Transverse colon (tissue), 4 donors: Measurements from ENCODE around the gene CALM1. TPM values are rescaled to one million over a fixed set of nuclear protein-coding genes. Genes with fewer than 3 reads are reported as not detected.
A peak's percentile ranks its signal among the peaks of the same experiment; 100 is the strongest.

Source experiments
- DNase-seq: peaks from one replicate; pipeline ENCODE4 v3.0.0-alpha.2; 2019
- H3K27ac ChIP-seq, 4 donors: fragments of 200-600 bp; sonication (generic); 2 replicates each; pipeline ENCODE4 v1.5.1; 2016 to 2018; ENCODE audit warnings: inconsistent platforms in 4 of 4
- H3K27me3 ChIP-seq: fragments of 200-600 bp; sonication (generic); 2 replicates; pipeline ENCODE4 v1.5.1; 2017; ENCODE audit warnings: inconsistent platforms
- H3K36me3 ChIP-seq, 4 donors: fragments of 200-600 bp; sonication (generic); 2 replicates each; pipeline ENCODE4 v1.5.1; 2017 to 2019; ENCODE audit warnings: inconsistent platforms in 4 of 4
- H3K4me1 ChIP-seq, 4 donors: fragments of 200-600 bp; sonication (generic); 2 replicates each; pipeline ENCODE4 v1.5.1; 2017 to 2020; ENCODE audit warnings: inconsistent platforms in 4 of 4
- H3K4me3 ChIP-seq, 4 donors: fragments of 200-600 bp; sonication (generic); 1 replicate in 1 of 4; 2 replicates in 3 of 4; pipeline versions ENCODE4 v1.5.1 to v1.6.1; 2017 to 2019; ENCODE audit warnings: inconsistent platforms in 4 of 4
- H3K9me3 ChIP-seq, 2 donors: fragments of 200-600 bp; sonication (generic); 2 replicates each; pipeline ENCODE4 v1.5.1; 2017 to 2019; ENCODE audit warnings: inconsistent platforms in 2 of 2
- EP300 ChIP-seq: sonication (generic); formaldehyde crosslinking; IDR thresholded peaks from one replicate; pipeline ENCODE4 v1.6.1; 2017; ENCODE audit warnings: antibody characterized with exemption, low read depth
- POLR2A ChIP-seq: fragments of 450-650 bp; IDR thresholded peaks from one replicate; pipeline ENCODE4 v1.6.1; 2016; ENCODE audit warnings: antibody characterized with exemption, mild to moderate bottlenecking, moderate library complexity
- POLR2AphosphoS5 ChIP-seq, 3 donors: sonication (generic); formaldehyde crosslinking; IDR thresholded peaks; one replicate each; pipeline ENCODE4 v1.6.1; 2016; ENCODE audit warnings: antibody characterized with exemption in 3 of 3
- WGBS, 2 donors: methylation state at CpG; one replicate each; pipeline ENCODE4 v1.1.5; 2018; ENCODE audit warnings: low coverage in 1 of 2; 5-methylcytosine and 5-hydroxymethylcytosine counted together
- in situ Hi-C, 4 donors: fragments of 200-750 bp; cut with MboI; loops; one replicate each; pipeline versions ENCODE4 v1.15.0 to v1.15.1; 2017; ENCODE audit warnings: low sequenced_read_pairs in 3 of 4, low pct_ligation_motif_present in 1 of 4, low pct_unique_long_range_greater_than_20kb in 1 of 4
- intact Hi-C: fragments of 100-400 bp; cut with DNase I; formaldehyde crosslinking; loops from one replicate; pipeline ENCODE4 v1.15.1; 2023; ENCODE audit warnings: low total_unique reads
- total RNA-seq, 4 donors: library from RNA; depleted of rRNA; stranded (reverse); fragments of >200 nt; gene quantifications; one replicate each; pipeline ENCODE4 v1.1.0, GENCODE V29; 2016
- TF ChIP-seq, protein P1 (sequence below), 5 experiments: fragments of 200-600 bp in 3 of 5; fragments of 450-650 bp in 2 of 5; sonication (generic) in 3 of 5; IDR thresholded peaks; 1 replicate in 2 of 5; 2 replicates in 3 of 5; pipeline ENCODE4 v1.5.1; 2016 to 2017; ENCODE audit warnings: antibody characterized with exemption in 5 of 5, inconsistent platforms in 3 of 5, mild to moderate bottlenecking in 2 of 5, moderate library complexity in 1 of 5

Gene CALM1
- total RNA-seq, 4 donors from 2014 or later: 297 to 1,199 (median 723) TPM

DNA sequence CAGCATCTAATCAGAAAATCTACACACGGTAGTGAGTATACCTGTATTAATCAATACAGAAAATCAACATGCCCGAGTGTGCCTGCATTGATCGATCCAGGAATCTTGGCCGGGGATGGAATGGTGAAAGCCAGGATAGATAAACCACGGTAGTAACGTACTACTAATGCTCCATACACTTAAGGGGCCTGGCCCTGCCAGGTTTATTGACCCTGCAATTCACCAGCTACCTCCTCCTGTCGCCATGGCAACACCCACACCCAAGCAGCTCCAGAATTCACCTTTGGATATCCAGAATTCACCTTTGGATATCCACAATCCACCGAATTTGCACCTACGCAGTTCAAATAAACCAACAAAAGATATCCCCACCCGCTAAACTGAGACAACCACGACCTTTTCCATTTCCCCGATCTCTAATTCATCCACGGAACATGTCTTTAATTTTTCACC lies 14.8 kb upstream of the CALM1 start:
- no peak for TF ChIP-seq POLR2A
- TF ChIP-seq EP300: no peak
- TF ChIP-seq, protein P1, sequence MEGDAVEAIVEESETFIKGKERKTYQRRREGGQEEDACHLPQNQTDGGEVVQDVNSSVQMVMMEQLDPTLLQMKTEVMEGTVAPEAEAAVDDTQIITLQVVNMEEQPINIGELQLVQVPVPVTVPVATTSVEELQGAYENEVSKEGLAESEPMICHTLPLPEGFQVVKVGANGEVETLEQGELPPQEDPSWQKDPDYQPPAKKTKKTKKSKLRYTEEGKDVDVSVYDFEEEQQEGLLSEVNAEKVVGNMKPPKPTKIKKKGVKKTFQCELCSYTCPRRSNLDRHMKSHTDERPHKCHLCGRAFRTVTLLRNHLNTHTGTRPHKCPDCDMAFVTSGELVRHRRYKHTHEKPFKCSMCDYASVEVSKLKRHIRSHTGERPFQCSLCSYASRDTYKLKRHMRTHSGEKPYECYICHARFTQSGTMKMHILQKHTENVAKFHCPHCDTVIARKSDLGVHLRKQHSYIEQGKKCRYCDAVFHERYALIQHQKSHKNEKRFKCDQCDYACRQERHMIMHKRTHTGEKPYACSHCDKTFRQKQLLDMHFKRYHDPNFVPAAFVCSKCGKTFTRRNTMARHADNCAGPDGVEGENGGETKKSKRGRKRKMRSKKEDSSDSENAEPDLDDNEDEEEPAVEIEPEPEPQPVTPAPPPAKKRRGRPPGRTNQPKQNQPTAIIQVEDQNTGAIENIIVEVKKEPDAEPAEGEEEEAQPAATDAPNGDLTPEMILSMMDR (IDR thresholded peaks at IDR 0.05): no peak
- TF ChIP-seq POLR2AphosphoS5 (IDR thresholded peaks at IDR 0.05): no peak
- Histone ChIP-seq H3K4me1 (peaks cover 18 to 45% (median 32%) of the 10 kb centered on the region in 4 donors), H3K27ac (peak overlapping the region; percentile 99 to 100 (median 100)), H3K9me3 (no peaks in the 10 kb centered on the region), H3K4me3 (peak overlapping the region; percentile 12 to 67 (median 54)), H3K36me3 (no peaks in the 10 kb centered on the region), H3K27me3 (no peaks in the 10 kb centered on the region)
- peak; percentile 90 for DNase-seq
- in situ Hi-C loops: no loop called here
- intact Hi-C loops: loop anchor here (2.0 kb wide), 1 partner anchor 15 kb away; the partner anchor contains the start of gene CALM1
- 20 to 25% methylated on average over 4 to 13 of the region's 13 CpGs for WGBS, 2 donors

- 0 to 1% methylated on average over 9 to 30 of the region's 34 CpGs for WGBS, 2 donors
- H3K27me3 ChIP-seq: no peaks in the 10 kb centered on the region
Measured at GRCh38 chr14:90382491-90383125, 14.2 kb upstream of the CALM1 start.

DNA sequence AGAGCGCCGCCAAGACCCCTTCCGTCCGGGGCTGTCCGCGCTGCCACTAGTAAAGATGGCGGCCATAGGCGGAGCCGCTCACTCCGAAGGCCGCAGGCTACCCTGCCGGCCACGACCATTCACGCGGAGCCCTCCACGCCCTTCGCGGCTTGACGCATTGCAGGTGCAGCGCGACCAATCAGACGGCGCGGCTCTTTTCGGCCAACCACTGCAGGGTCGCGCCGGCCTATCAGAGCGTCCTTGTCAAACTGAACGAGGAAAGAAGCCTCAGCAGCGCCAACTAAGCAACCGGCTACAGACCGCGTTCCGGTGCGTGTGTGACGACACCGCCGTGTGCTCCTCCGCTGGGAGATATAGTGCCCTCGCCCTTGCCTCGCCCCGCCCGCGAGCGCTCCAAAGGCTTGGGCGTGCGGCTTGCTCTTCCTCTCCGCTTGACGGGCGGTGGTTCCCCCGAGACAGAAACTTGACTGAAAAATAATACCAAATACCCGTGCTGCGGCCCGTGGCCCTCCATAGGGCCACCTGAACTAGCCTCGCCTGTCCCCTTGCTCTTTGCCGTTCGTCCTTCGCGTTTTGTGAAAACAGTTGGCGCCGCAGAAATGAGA lies 13.6 kb upstream of the CALM1 start:
- Histone ChIP-seq H3K4me1 (peaks cover 18 to 53% (median 35%) of the 10 kb centered on the region in 4 donors), H3K36me3 (no peaks in the 10 kb centered on the region), H3K9me3 (no peaks in the 10 kb centered on the region), H3K27me3 (no peaks in the 10 kb centered on the region), H3K27ac (peak overlapping the region; percentile 99 to 100 (median 100)), H3K4me3 (peak overlapping the region; percentile 49 to 67 (median 60))
- in situ Hi-C loops: no loop called here
- peak; percentile 99 for TF ChIP-seq POLR2A
- TF ChIP-seq EP300: no peak
- TF ChIP-seq, protein P1 (IDR thresholded peaks at IDR 0.05): peak in 2 of 5 experiments; percentile 24 to 42
- peak; percentile 97 to 100 (median 99) for TF ChIP-seq POLR2AphosphoS5 (IDR thresholded peaks at IDR 0.05)
- 1% methylated on average over 61 of the region's 62 CpGs; no CpG with 5 or more reads in 1 of the 2 donors for WGBS, 2 donors
- intact Hi-C loops: loop anchor here (2.0 kb wide), 1 partner anchor 14 kb away; the partner anchor contains the start of gene CALM1
- DNase-seq: peak; percentile 100

More at GRCh38 chr14:90382491-90383125, 14.2 kb upstream of the CALM1 start:
- Histone ChIP-seq H3K9me3 (no peaks in the 10 kb centered on the region), H3K36me3 (no peaks in the 10 kb centered on the region), H3K4me3 (peak overlapping the region; percentile 49 to 67 (median 60)), H3K27ac (peak overlapping the region; percentile 99 to 100 (median 100)), H3K4me1 (peaks cover 18 to 47% (median 33%) of the 10 kb centered on the region in 4 donors)
- TF ChIP-seq POLR2AphosphoS5 (IDR thresholded peaks at IDR 0.05) (peak in 2 of 3 donors; percentile 20 to 41), POLR2A (no peak), EP300 (no peak)
- TF ChIP-seq, protein P1 (IDR thresholded peaks at IDR 0.05): no peak
- in situ Hi-C loops: no loop called here
- peak; percentile 72 for DNase-seq
- intact Hi-C loops: loop anchor here (2.0 kb wide), 1 partner anchor 14 kb away; the partner anchor contains the start of gene CALM1
